ENCODE data around the gene ADGRB2. TPM values are rescaled to one million over a fixed set of nuclear protein-coding genes. Genes with fewer than 3 reads are reported as not detected.

The ADGRB2 gene
- total RNA-seq, 1 experiment from 2014 or later = 34.8 TPM

DNA sequence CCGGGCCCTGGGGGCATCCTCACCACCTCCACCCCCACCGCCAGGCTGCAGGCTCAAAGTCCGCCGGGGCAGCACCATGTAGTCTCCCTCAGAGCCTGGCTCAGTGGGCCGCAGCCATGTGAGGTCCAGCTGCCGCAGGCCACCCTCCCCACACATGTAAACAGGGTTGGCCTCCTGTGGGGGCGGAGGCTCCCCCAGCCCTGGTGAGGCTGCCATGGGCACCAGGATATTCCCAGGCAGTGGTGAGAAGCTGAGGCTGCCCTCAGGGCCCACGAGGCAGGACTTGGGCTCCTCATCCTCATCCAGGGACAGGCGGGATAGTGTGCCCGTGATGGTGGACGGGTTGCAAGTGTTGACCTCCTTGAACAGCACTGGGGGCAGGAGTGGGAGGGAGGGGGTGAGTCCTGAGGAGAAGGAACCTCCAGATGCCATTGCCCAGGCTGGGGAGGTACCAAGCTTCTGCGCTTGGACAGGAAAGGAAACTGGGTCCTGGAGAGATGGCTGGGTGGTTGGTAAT, 33.0 kb downstream of the ADGRB2 start:
- ATAC-seq = no peak
- no TSS peak for BruUV-seq (replicated peaks)
- intact Hi-C loops (cut with micrococcal nuclease; ENCODE audit: unreplicated experiment) = no loop called here

DNA sequence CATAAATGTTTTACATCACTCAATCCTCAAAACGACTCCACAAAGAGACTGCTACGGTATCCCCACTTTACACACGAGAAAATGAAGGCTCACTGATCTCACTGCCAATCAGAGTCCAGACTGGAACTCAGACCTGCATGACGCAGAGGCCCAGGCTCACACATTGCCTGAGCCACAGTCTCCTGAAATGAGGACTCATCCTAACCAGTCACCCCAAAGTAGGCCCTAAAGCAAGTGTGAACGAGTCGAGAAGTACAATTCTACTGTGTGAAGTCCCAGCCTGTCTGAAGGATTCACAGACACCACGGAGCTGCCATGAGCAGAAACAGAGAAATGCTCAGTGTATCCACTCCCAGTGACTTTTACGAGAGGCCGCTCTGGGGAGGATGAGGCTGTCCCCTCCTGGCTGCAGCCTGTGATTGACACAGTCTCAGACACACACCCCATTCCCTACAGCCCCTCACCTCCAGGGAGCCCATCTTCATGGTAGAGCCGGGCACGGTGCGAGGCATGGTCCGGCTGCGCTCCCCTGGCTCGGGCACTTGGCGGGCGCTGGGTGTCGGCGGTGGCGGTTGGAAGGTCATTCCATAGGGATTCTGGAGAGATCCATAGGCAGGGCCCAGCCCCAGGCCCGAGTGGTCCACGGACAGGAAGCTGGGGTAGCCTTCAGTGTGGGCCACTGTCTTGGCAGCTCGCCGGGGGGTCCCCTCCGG, 33.6 kb downstream of the ADGRB2 start:
- no peak overlapping the region for H3K27ac ChIP-seq (ENCODE audit: low read length)
- TF ChIP-seq TCF7L2 (IDR thresholded peaks at IDR 0.05; ENCODE audit: low read depth, low read length) = no peak
- TF ChIP-seq, protein P1, sequence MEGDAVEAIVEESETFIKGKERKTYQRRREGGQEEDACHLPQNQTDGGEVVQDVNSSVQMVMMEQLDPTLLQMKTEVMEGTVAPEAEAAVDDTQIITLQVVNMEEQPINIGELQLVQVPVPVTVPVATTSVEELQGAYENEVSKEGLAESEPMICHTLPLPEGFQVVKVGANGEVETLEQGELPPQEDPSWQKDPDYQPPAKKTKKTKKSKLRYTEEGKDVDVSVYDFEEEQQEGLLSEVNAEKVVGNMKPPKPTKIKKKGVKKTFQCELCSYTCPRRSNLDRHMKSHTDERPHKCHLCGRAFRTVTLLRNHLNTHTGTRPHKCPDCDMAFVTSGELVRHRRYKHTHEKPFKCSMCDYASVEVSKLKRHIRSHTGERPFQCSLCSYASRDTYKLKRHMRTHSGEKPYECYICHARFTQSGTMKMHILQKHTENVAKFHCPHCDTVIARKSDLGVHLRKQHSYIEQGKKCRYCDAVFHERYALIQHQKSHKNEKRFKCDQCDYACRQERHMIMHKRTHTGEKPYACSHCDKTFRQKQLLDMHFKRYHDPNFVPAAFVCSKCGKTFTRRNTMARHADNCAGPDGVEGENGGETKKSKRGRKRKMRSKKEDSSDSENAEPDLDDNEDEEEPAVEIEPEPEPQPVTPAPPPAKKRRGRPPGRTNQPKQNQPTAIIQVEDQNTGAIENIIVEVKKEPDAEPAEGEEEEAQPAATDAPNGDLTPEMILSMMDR (IDR thresholded peaks at IDR 0.05) = no peak
- TF ChIP-seq SIN3A (IDR thresholded peaks at IDR 0.05; ENCODE audit: borderline replicate concordance, insufficient read depth, low read depth, low read length) = no peak
- no peak for TF ChIP-seq POLR2AphosphoS5 (IDR thresholded peaks at IDR 0.05; ENCODE audit: low read depth, low read length)
- TF ChIP-seq, protein P2, sequence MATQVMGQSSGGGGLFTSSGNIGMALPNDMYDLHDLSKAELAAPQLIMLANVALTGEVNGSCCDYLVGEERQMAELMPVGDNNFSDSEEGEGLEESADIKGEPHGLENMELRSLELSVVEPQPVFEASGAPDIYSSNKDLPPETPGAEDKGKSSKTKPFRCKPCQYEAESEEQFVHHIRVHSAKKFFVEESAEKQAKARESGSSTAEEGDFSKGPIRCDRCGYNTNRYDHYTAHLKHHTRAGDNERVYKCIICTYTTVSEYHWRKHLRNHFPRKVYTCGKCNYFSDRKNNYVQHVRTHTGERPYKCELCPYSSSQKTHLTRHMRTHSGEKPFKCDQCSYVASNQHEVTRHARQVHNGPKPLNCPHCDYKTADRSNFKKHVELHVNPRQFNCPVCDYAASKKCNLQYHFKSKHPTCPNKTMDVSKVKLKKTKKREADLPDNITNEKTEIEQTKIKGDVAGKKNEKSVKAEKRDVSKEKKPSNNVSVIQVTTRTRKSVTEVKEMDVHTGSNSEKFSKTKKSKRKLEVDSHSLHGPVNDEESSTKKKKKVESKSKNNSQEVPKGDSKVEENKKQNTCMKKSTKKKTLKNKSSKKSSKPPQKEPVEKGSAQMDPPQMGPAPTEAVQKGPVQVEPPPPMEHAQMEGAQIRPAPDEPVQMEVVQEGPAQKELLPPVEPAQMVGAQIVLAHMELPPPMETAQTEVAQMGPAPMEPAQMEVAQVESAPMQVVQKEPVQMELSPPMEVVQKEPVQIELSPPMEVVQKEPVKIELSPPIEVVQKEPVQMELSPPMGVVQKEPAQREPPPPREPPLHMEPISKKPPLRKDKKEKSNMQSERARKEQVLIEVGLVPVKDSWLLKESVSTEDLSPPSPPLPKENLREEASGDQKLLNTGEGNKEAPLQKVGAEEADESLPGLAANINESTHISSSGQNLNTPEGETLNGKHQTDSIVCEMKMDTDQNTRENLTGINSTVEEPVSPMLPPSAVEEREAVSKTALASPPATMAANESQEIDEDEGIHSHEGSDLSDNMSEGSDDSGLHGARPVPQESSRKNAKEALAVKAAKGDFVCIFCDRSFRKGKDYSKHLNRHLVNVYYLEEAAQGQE (IDR thresholded peaks at IDR 0.05; ENCODE audit: insufficient read depth in 1 of 2, low read depth in 2 of 2, low read length in 1 of 2) = no peak
- no peak overlapping the region for H3K4me3 ChIP-seq (ENCODE audit: low read depth in 2 of 2, low read length in 2 of 2)
- no peaks in the 10 kb centered on the region for H3K27me3 ChIP-seq (ENCODE audit: control insufficient read depth, insufficient read depth, low read length)
- no TSS peak for BruUV-seq (replicated peaks)
- intact Hi-C loops (cut with micrococcal nuclease; ENCODE audit: unreplicated experiment) (no loop called here), in situ Hi-C loops (cut with HindIII; ENCODE audit: low pct_unique_long_range_greater_than_20kb, low sequenced_read_pairs) (no loop called here)
- no peaks in the 10 kb centered on the region for H3K9me3 ChIP-seq (ENCODE audit: control insufficient read depth, insufficient read depth, low read depth, low read length)
- ATAC-seq (no peak), DNase-seq (ENCODE audit: low read depth, low spot score) (no peak)
- no peaks in the 10 kb centered on the region for H3K4me1 ChIP-seq (ENCODE audit: control insufficient read depth, insufficient read depth, low read length)
- no peaks in the 10 kb centered on the region for H3K36me3 ChIP-seq (ENCODE audit: control insufficient read depth, insufficient read depth, low read length)
- POLR2A ChIA-PET = no interaction called here
- CTCF ChIA-PET = no interaction called here

More for the DNA sequence above, 33.0 kb downstream of the ADGRB2 start:
- Histone ChIP-seq H3K4me1 (ENCODE audit: control insufficient read depth, insufficient read depth, low read length) (no peaks in the 10 kb centered on the region), H3K36me3 (ENCODE audit: control insufficient read depth, insufficient read depth, low read length) (no peaks in the 10 kb centered on the region), H3K9me3 (ENCODE audit: control insufficient read depth, insufficient read depth, low read depth, low read length) (no peaks in the 10 kb centered on the region), H3K27me3 (ENCODE audit: control insufficient read depth, insufficient read depth, low read length) (no peaks in the 10 kb centered on the region), H3K4me3 (ENCODE audit: low read depth in 2 of 2, low read length in 2 of 2) (no peak overlapping the region), H3K27ac (ENCODE audit: low read length) (no peak overlapping the region)
- no peak for TF ChIP-seq TCF7L2 (IDR thresholded peaks at IDR 0.05; ENCODE audit: low read depth, low read length)
- TF ChIP-seq, protein P1 (IDR thresholded peaks at IDR 0.05) = no peak
- no peak for TF ChIP-seq SIN3A (IDR thresholded peaks at IDR 0.05; ENCODE audit: borderline replicate concordance, insufficient read depth, low read depth, low read length)
- no peak for TF ChIP-seq POLR2AphosphoS5 (IDR thresholded peaks at IDR 0.05; ENCODE audit: low read depth, low read length)
- TF ChIP-seq, protein P2 (IDR thresholded peaks at IDR 0.05; ENCODE audit: insufficient read depth in 1 of 2, low read depth in 2 of 2, low read length in 1 of 2) = no peak
- CTCF ChIA-PET = no interaction called here
- no peak for DNase-seq (ENCODE audit: low read depth, low spot score)
- in situ Hi-C loops (cut with HindIII; ENCODE audit: low pct_unique_long_range_greater_than_20kb, low sequenced_read_pairs) = no loop called here
- POLR2A ChIA-PET = no interaction called here
